Transverse colon (tissue), 4 donors: ENCODE data around the gene TRAPPC2.

Source experiments
- CTCF ChIP-seq, 5 experiments: fragments of 200-600 bp in 3 of 5; fragments of 450-650 bp in 2 of 5; sonication (generic) in 3 of 5; IDR thresholded peaks; 1 replicate in 2 of 5; 2 replicates in 3 of 5; pipeline ENCODE4 v1.5.1; 2016 to 2017; ENCODE audit warnings: antibody characterized with exemption in 5 of 5, inconsistent platforms in 3 of 5, mild to moderate bottlenecking in 2 of 5, moderate library complexity in 1 of 5
- POLR2AphosphoS5 ChIP-seq, 3 donors: sonication (generic); formaldehyde crosslinking; IDR thresholded peaks; one replicate each; pipeline ENCODE4 v1.6.1; 2016; ENCODE audit warnings: antibody characterized with exemption in 3 of 3

- TF ChIP-seq CTCF (IDR thresholded peaks at IDR 0.05) (no peak), POLR2AphosphoS5 (IDR thresholded peaks at IDR 0.05) (no peak)
Measured at GRCh38 chrX:13752141-13752540, 17.7 kb upstream of the TRAPPC2 start.
